C4-2B (cell line): ENCODE measurements around the gene DBNL.

ENCODE experiments used
- CTCF ChIP-seq: fragments of 450-650 bp; conservative IDR thresholded peaks from 2 replicates; pipeline ENCODE4 v1.5.1; 2017; ENCODE audit warnings: mild to moderate bottlenecking
- ZFX ChIP-seq: fragments of 450-650 bp; IDR thresholded peaks from 2 replicates; pipeline ENCODE4 v1.6.1; 2017

GRCh38 chr7:44063894-44064651, 19.6 kb downstream of the DBNL start:
- TF ChIP-seq CTCF (no peak), ZFX (no peak)
